Natural killer cell (primary cell): ENCODE measurements around the gene TCF7L1. TPM values are rescaled to one million over a fixed set of nuclear protein-coding genes. Genes with fewer than 3 reads are reported as not detected.

Experiments
- ATAC-seq, 3 donors: fragments of 150-1000 bp in 2 of 3; fragments of 200-7000 bp in 1 of 3; cut with Tn5 transposase; 1 replicate in 1 of 3; 2 replicates in 2 of 3; pipeline ENCODE4 v1.10.0; 2021; ENCODE audit warnings: mild to moderate bottlenecking in 2 of 3, moderate library complexity in 2 of 3
- DNase-seq, 2 donors: peaks; one replicate each; pipeline versions ENCODE4 v3.0.0 to v3.0.0-alpha.2; 2013 to 2021; ENCODE audit warnings: mixed read lengths in 1 of 2
- H3K27ac ChIP-seq: one replicate; pipeline ENCODE4 v1.5.1; 2013; ENCODE audit warnings: mild to moderate bottlenecking, low read length
- H3K27me3 ChIP-seq: one replicate; pipeline ENCODE4 v1.6.1; 2013; ENCODE audit warnings: low read length; ENCODE audit not compliant: control insufficient read depth, insufficient read depth
- H3K36me3 ChIP-seq: one replicate; pipeline ENCODE4 v1.6.1; 2013; ENCODE audit warnings: low read length; ENCODE audit not compliant: control insufficient read depth, insufficient read depth
- H3K4me1 ChIP-seq: one replicate; pipeline ENCODE4 v1.6.1; 2013; ENCODE audit warnings: low read length; ENCODE audit not compliant: control insufficient read depth, insufficient read depth
- H3K4me3 ChIP-seq: one replicate; pipeline ENCODE4 v1.5.1; 2013; ENCODE audit warnings: low read length
- H3K9me3 ChIP-seq: one replicate; pipeline ENCODE4 v1.6.1; 2013; ENCODE audit warnings: low read length; ENCODE audit not compliant: control insufficient read depth, insufficient read depth
- H3K27ac Mint-ChIP-seq, 2 donors: one replicate each; pipeline ENCODE4 v1.8.0; 2022; ENCODE audit warnings: mild to moderate bottlenecking in 2 of 2, mixed read lengths in 2 of 2, moderate library complexity in 1 of 2
- H3K27me3 Mint-ChIP-seq, 2 donors: one replicate each; pipeline ENCODE4 v1.8.0; 2022; ENCODE audit warnings: low read depth in 2 of 2, mixed read lengths in 2 of 2
- H3K36me3 Mint-ChIP-seq: one replicate; pipeline ENCODE4 v1.8.0; 2022; ENCODE audit warnings: mixed read lengths
- H3K4me1 Mint-ChIP-seq, 2 donors: one replicate each; pipeline ENCODE4 v1.8.0; 2022; ENCODE audit warnings: mixed read lengths in 2 of 2
- H3K4me3 Mint-ChIP-seq: one replicate; pipeline ENCODE4 v1.8.0; 2022; ENCODE audit warnings: mild to moderate bottlenecking, moderate library complexity, mixed read lengths
- H3K9me3 Mint-ChIP-seq, 2 donors: one replicate each; pipeline ENCODE4 v1.8.0; 2022; ENCODE audit warnings: mixed read lengths in 2 of 2
- WGBS: methylation state at CpG from one replicate; pipeline ENCODE4 v1.1.7; 2013; ENCODE audit warnings: missing lambda C conversion rate; ENCODE audit not compliant: insufficient coverage; 5-methylcytosine and 5-hydroxymethylcytosine counted together
- intact Hi-C: fragments of 100-400 bp; cut with micrococcal nuclease; formaldehyde crosslinking; loops from one replicate; pipeline ENCODE4 v1.14.2; 2022
- total RNA-seq, 4 donors: library from RNA; stranded (reverse); fragments of 120-200 nt in 1 of 4; gene quantifications; one replicate each; pipeline versions ENCODE4 v1.2.3 to v1.2.4, GENCODE V29; 2013 to 2022
- TF ChIP-seq, protein P1 (sequence below): fragments of 200-600 bp; IDR thresholded peaks from one replicate; pipeline ENCODE4 v1.8.0; 2022; ENCODE audit warnings: antibody characterized with exemption

TCF7L1 gene
- total RNA-seq, 3 donors from 2014 or later (not counting 1 experiment from before 2014, with no cell fraction given): not detected

DNA sequence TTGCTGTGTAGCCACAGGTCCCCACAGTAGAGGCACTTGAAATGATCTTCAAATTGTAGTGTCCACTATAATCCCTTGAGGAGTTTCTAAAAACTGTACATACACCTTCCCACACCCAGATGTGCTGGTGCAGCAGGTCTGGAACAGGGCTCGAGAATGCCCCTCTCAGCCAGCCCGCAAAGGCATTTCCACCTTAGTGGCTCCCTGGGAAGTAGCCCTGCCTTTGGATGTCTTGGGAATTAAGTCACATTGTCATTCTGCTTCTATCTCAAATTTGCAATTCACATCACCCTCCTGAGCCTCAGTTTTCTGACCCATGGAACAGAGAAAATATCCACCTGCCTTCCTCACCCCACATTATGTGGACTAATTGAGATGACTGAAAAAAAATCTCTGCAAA lies 44.3 kb upstream of the TCF7L1 start:
- Mint-ChIP-seq H3K27me3 (peaks cover 2 to 8% of the 10 kb centered on the region in 2 donors), H3K27ac (no peak overlapping the region), H3K4me1 (no peaks in the 10 kb centered on the region), H3K9me3 (no peaks in the 10 kb centered on the region), H3K36me3 (no peaks in the 10 kb centered on the region), H3K4me3 (no peak overlapping the region)
- Histone ChIP-seq H3K27me3 (peaks cover 4% of the 10 kb centered on the region), H3K9me3 (no peaks in the 10 kb centered on the region), H3K4me3 (no peak overlapping the region), H3K36me3 (no peaks in the 10 kb centered on the region), H3K27ac (no peak overlapping the region), H3K4me1 (no peaks in the 10 kb centered on the region)
- ATAC-seq (no peak), DNase-seq (no peak)
- 88% methylated on average over 2 of the region's 2 CpGs for WGBS
- TF ChIP-seq, protein P1, sequence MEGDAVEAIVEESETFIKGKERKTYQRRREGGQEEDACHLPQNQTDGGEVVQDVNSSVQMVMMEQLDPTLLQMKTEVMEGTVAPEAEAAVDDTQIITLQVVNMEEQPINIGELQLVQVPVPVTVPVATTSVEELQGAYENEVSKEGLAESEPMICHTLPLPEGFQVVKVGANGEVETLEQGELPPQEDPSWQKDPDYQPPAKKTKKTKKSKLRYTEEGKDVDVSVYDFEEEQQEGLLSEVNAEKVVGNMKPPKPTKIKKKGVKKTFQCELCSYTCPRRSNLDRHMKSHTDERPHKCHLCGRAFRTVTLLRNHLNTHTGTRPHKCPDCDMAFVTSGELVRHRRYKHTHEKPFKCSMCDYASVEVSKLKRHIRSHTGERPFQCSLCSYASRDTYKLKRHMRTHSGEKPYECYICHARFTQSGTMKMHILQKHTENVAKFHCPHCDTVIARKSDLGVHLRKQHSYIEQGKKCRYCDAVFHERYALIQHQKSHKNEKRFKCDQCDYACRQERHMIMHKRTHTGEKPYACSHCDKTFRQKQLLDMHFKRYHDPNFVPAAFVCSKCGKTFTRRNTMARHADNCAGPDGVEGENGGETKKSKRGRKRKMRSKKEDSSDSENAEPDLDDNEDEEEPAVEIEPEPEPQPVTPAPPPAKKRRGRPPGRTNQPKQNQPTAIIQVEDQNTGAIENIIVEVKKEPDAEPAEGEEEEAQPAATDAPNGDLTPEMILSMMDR: no peak
- intact Hi-C loops: no loop called here

DNA sequence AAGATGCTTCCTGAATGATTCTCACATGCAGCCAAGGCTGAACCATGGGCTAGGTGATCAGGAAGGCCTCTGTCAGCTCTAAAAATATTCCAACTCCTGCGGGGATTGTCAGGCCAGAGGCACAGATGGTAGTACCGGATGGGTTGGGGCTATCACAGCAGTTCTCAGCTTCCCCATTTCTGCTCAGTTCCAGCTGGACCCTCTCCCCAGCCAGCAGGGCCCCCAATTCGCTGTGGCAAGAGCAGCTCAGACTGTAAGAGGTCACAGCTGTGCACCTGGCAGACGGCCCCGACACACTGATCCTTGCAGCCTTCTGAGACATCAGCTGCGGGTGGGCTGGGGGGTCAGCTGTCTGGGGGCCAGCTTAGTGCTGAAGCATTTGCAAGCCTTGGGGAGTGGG lies 43.6 kb upstream of the TCF7L1 start:
- TF ChIP-seq, protein P1: no peak
- Mint-ChIP-seq H3K9me3 (no peaks in the 10 kb centered on the region), H3K4me3 (no peak overlapping the region), H3K36me3 (no peaks in the 10 kb centered on the region), H3K27me3 (peaks cover 0 to 3% of the 10 kb centered on the region in 2 donors), H3K27ac (no peak overlapping the region), H3K4me1 (no peaks in the 10 kb centered on the region)
- H3K27me3 ChIP-seq: peaks cover 2% of the 10 kb centered on the region
- ATAC-seq: no peak
- no peaks in the 10 kb centered on the region for H3K9me3 ChIP-seq
- intact Hi-C loops: no loop called here
- no peak for DNase-seq
- H3K4me1 ChIP-seq: no peaks in the 10 kb centered on the region
- H3K27ac ChIP-seq: no peak overlapping the region
- 77% methylated on average over 6 of the region's 6 CpGs for WGBS
- no peaks in the 10 kb centered on the region for H3K36me3 ChIP-seq
- H3K4me3 ChIP-seq: no peak overlapping the region

DNA sequence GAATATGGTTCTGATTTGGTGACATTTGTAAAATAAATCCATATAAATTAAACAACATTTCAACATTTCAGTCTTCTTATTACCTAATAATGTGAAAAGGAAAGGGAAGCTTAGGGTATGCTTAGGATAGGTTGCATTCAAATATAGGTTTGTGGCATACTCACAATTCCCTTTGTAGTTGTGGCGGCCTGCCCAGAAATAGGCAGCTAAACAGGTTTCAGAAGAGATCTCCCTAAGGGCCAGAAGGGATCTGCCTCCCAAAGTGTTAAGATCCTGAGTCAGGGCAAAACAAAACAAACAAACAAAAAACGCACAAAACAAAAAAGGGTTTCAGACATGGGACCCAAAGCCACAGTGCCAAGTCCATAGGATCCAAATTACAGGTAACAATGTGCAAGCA lies 41.4 kb upstream of the TCF7L1 start:
- Mint-ChIP-seq H3K4me1 (no peaks in the 10 kb centered on the region), H3K4me3 (no peak overlapping the region), H3K27me3 (peaks cover 2% of the 10 kb centered on the region in 2 donors), H3K9me3 (no peaks in the 10 kb centered on the region), H3K27ac (no peak overlapping the region), H3K36me3 (no peaks in the 10 kb centered on the region)
- ATAC-seq (no peak), DNase-seq (no peak)
- Histone ChIP-seq H3K27me3 (peaks cover 2% of the 10 kb centered on the region), H3K4me3 (no peak overlapping the region), H3K9me3 (no peaks in the 10 kb centered on the region), H3K36me3 (no peaks in the 10 kb centered on the region), H3K4me1 (no peaks in the 10 kb centered on the region), H3K27ac (no peak overlapping the region)
- TF ChIP-seq, protein P1: no peak
- WGBS: 68% methylated on average over 2 of the region's 2 CpGs
- intact Hi-C loops: no loop called here

DNA sequence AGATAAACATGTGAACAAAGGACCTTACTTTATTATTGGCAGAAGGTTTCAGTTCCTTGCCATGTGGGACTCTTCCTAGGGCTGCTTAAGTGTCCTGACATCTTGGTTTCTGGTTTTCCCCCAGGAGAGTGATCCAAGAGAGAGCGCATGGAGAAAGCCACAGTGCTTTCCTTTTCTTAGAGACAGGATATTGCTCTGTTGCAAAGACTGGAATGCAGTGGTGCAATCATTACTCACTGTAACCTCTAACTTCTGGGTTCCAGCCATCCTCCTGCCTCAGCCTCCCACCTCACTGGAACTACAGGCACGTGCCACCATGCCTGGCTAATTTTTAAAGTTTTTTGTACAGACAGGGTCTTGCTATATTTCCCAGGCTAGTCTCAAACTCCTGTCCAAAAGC lies 38.1 kb upstream of the TCF7L1 start:
- ATAC-seq: no peak
- H3K36me3 ChIP-seq: no peaks in the 10 kb centered on the region
- H3K4me3 Mint-ChIP-seq: no peak overlapping the region
- no peaks in the 10 kb centered on the region for H3K4me1 Mint-ChIP-seq
- no peak overlapping the region for H3K4me3 ChIP-seq
- no peak for DNase-seq
- no peaks in the 10 kb centered on the region for H3K9me3 Mint-ChIP-seq
- no peak overlapping the region for H3K27ac Mint-ChIP-seq
- H3K27me3 Mint-ChIP-seq: peaks cover 13 to 27% of the 10 kb centered on the region in 2 donors
- no peaks in the 10 kb centered on the region for H3K36me3 Mint-ChIP-seq
- TF ChIP-seq, protein P1: no peak
- H3K27ac ChIP-seq: no peak overlapping the region
- no peaks in the 10 kb centered on the region for H3K27me3 ChIP-seq
- H3K9me3 ChIP-seq: no peaks in the 10 kb centered on the region
- 87% methylated on average over 2 of the region's 2 CpGs for WGBS
- intact Hi-C loops: no loop called here
- H3K4me1 ChIP-seq: no peaks in the 10 kb centered on the region
